DOHH2 (cell line): ENCODE data around the gene EIF3F.

Experiments used
- H3F3A ChIP-seq: fragments of 200-600 bp; sonication (generic), shearing (Covaris generic); 2 replicates; pipeline ENCODE4 v1.6.0; 2016; ENCODE audit warnings: antibody characterized with exemption, mild to moderate bottlenecking; ENCODE audit not compliant: control insufficient read depth, insufficient read depth
- H3K27ac ChIP-seq: fragments of 200-600 bp; sonication (generic); 2 replicates; pipeline ENCODE4 v1.5.1; 2014; ENCODE audit warnings: low read depth, mild to moderate bottlenecking, low read length, moderate library complexity
- H3K27me3 ChIP-seq: fragments of 200-600 bp; sonication (generic); 2 replicates; pipeline ENCODE4 v1.6.1; 2014; ENCODE audit warnings: mild to moderate bottlenecking, low read length, mixed read lengths; ENCODE audit not compliant: control insufficient read depth
- H3K36me3 ChIP-seq: fragments of 200-600 bp; sonication (generic); 2 replicates; pipeline ENCODE4 v1.6.1; 2014; ENCODE audit warnings: mild to moderate bottlenecking, low read length, moderate library complexity, mixed read lengths; ENCODE audit not compliant: control insufficient read depth
- H3K4me1 ChIP-seq: fragments of 200-600 bp; sonication (generic); 2 replicates; pipeline ENCODE4 v1.6.1; 2014; ENCODE audit warnings: mild to moderate bottlenecking, low read length, mixed read lengths; ENCODE audit not compliant: control insufficient read depth
- H3K4me2 ChIP-seq: fragments of 200-600 bp; sonication (generic); 2 replicates; pipeline ENCODE4 v1.6.0; 2014; ENCODE audit warnings: mild to moderate bottlenecking, low read length, moderate library complexity
- H3K4me3 ChIP-seq: fragments of 200-600 bp; sonication (generic); 2 replicates; pipeline ENCODE4 v1.5.1; 2014; ENCODE audit warnings: mild to moderate bottlenecking, low read length, mixed read lengths
- H3K79me2 ChIP-seq: fragments of 200-600 bp; sonication (generic); 2 replicates; pipeline ENCODE4 v1.6.1; 2014; ENCODE audit warnings: mild to moderate bottlenecking, low read length, mixed read lengths; ENCODE audit not compliant: control insufficient read depth
- H3K9me2 ChIP-seq: fragments of 200-600 bp; sonication (generic); replicated peaks from 2 replicates; pipeline ENCODE4 v1.6.1; 2014; ENCODE audit warnings: mild to moderate bottlenecking, low read length, mixed read lengths; ENCODE audit not compliant: control insufficient read depth
- H3K9me3 ChIP-seq: fragments of 200-600 bp; sonication (generic); 2 replicates; pipeline ENCODE4 v1.6.1; 2014; ENCODE audit warnings: antibody characterized with exemption, low read length, mixed read lengths; ENCODE audit not compliant: control insufficient read depth, insufficient read depth
- H4K20me1 ChIP-seq: fragments of 200-600 bp; sonication (generic); 2 replicates; pipeline ENCODE4 v1.6.0; 2014; ENCODE audit warnings: low read depth, mild to moderate bottlenecking, antibody characterized with exemption, low read length, moderate library complexity; ENCODE audit not compliant: control insufficient read depth, insufficient read depth
- EZH2phosphoT487 ChIP-seq: fragments of 200-600 bp; sonication (generic); IDR thresholded peaks from 2 replicates; pipeline ENCODE4 v1.6.1; 2017; ENCODE audit warnings: borderline replicate concordance, mild to moderate bottlenecking, antibody characterized with exemption, low read length, moderate library complexity, mixed read lengths
- TF ChIP-seq, protein P1 (sequence below): fragments of 200-600 bp; sonication (generic); IDR thresholded peaks from one replicate; pipeline ENCODE4 v1.5.1; 2014; ENCODE audit warnings: antibody characterized with exemption, mild to moderate bottlenecking, low read depth, low read length; ENCODE audit not compliant: poor library complexity, severe bottlenecking

Gene EIF3F

DNA sequence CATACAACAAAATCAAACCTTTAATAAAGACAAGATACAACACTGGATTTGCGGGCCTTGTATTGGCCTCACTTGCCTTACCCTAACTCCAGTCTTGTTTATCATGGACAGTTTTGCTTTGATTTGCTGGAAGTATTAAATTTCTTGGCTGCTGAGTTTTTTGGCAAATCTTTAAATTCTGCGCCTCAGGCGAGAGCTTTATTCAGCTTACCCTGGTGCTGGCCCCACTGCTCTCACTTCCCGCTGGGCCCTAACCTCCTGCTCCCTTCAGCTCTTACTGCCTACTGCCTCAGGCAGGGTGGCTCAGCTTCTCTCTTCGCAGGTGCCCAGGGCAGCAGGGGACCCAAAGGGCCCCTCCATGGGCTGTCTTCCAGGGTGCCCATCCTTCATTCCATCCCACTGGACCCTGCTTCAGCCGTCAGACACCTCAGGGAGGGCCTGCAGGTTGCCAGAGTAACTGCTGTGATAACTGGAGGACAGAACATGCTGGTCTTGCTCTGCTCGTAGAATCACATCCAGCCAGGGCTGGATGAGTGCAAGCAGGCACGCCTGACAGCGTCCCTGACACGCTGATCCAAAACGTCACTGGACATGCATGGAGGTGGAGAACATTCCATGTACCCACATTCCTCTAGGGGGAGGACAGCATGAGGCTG, 48.2 kb downstream of the EIF3F start:
- Histone ChIP-seq H3K27me3 (peaks cover 4% of the 10 kb centered on the region; the same call in 1 of the 2 replicates), H3K79me2 (no peaks in the 10 kb centered on the region), H3K9me3 (no peaks in the 10 kb centered on the region), H3F3A (no peaks in the 10 kb centered on the region), H3K4me2 (no peak overlapping the region), H3K27ac (no peak overlapping the region), H3K4me1 (no peaks in the 10 kb centered on the region), H3K4me3 (no peak overlapping the region), H4K20me1 (no peaks in the 10 kb centered on the region), H3K9me2 (no peaks in the 10 kb centered on the region), H3K36me3 (no peaks in the 10 kb centered on the region)
- no peak for TF ChIP-seq EZH2phosphoT487
- TF ChIP-seq, protein P1, sequence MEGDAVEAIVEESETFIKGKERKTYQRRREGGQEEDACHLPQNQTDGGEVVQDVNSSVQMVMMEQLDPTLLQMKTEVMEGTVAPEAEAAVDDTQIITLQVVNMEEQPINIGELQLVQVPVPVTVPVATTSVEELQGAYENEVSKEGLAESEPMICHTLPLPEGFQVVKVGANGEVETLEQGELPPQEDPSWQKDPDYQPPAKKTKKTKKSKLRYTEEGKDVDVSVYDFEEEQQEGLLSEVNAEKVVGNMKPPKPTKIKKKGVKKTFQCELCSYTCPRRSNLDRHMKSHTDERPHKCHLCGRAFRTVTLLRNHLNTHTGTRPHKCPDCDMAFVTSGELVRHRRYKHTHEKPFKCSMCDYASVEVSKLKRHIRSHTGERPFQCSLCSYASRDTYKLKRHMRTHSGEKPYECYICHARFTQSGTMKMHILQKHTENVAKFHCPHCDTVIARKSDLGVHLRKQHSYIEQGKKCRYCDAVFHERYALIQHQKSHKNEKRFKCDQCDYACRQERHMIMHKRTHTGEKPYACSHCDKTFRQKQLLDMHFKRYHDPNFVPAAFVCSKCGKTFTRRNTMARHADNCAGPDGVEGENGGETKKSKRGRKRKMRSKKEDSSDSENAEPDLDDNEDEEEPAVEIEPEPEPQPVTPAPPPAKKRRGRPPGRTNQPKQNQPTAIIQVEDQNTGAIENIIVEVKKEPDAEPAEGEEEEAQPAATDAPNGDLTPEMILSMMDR = no peak

DNA sequence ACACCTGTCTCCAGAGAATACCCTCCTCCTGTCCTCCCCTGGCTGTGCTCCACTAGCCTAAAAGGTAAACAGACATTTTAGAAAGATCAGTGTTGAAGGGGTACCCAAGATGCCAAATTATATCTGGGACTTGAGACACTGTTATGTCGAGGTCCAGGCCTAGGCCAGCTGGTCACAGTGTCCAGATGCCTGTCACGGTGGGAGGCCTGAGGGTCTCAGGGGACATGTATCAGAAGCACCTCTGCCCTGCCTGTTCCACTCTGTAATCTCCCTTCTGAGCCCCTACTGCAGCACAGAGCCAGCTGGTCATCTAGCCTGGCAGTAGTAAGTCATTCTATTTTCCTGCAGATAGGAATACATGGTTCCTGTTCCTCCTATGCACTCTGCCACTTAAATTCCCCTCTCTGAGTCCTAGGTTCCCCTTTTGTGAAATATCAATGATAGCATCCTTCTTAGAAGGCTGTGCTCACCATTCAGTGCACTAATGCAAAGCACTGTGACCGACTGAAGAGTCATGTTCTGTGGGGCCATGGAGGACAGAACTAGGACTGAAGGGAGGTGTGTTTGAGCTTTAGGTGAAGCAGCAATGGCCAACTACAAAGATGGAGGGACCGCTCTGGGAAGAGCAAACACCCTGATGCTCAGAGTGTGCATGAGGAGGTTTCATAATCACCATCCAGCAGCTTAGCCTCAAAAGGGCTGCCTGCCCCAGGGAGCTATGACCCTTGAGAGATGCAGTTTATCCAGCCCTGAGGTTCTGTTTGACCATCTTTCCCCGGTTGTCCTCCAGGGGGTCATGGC, 49.1 kb downstream of the EIF3F start:
- Histone ChIP-seq H3F3A (no peaks in the 10 kb centered on the region), H3K9me3 (no peaks in the 10 kb centered on the region), H3K4me1 (no peaks in the 10 kb centered on the region), H3K9me2 (no peaks in the 10 kb centered on the region), H3K36me3 (no peaks in the 10 kb centered on the region), H3K4me2 (no peak overlapping the region), H3K27ac (no peak overlapping the region), H3K4me3 (no peak overlapping the region), H4K20me1 (no peaks in the 10 kb centered on the region), H3K27me3 (peaks cover 2% of the 10 kb centered on the region; the same call in 1 of the 2 replicates), H3K79me2 (no peaks in the 10 kb centered on the region)
- no peak for TF ChIP-seq EZH2phosphoT487
- TF ChIP-seq, protein P1 = no peak

DNA sequence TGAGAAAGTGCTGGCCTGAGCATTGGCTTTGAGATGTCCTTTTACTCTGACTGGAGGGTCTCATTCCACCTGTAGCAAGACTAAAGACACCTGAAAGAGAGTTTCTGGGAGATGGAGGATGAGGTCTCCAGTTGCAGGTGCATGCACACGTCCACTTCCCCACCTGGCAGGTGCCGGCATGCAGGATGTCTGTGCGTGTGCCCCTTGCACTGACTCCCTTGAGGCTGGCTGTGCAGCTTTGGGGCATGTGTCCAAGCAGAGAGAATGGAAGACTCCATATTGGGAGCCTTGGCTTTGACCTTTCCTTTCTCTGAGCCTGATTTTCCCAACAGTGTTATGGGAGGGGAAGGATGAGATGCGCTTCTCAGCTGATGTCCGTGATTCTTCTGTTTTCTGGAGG, 49.8 kb downstream of the EIF3F start:
- Histone ChIP-seq H3K9me3 (no peaks in the 10 kb centered on the region), H3K4me1 (no peaks in the 10 kb centered on the region), H3K9me2 (no peaks in the 10 kb centered on the region), H3K79me2 (no peaks in the 10 kb centered on the region), H3F3A (no peaks in the 10 kb centered on the region), H3K4me3 (no peak overlapping the region), H3K36me3 (no peaks in the 10 kb centered on the region), H4K20me1 (no peaks in the 10 kb centered on the region), H3K27ac (no peak overlapping the region), H3K4me2 (no peak overlapping the region), H3K27me3 (peaks cover 2% of the 10 kb centered on the region; the same call in 1 of the 2 replicates)
- TF ChIP-seq EZH2phosphoT487 = no peak
- TF ChIP-seq, protein P1 = no peak
